Coronary artery (tissue), 2 donors: ENCODE results near the gene PAPPA2.
"Not testable (repeated sequence)": the region's sequence is repeated elsewhere in the genome, so short reads cannot be mapped to it uniquely, and the experiment has no call there.

ENCODE experiments used
- DNase-seq: peaks from one replicate; pipeline ENCODE4 v3.0.0-alpha.2; 2017; ENCODE audit warnings: low spot score
- H3K27ac ChIP-seq, 2 donors: fragments of 200-600 bp; sonication (generic); one replicate each; pipeline ENCODE4 v1.5.1; 2016 to 2019
- H3K4me3 ChIP-seq: fragments of 200-600 bp; sonication (generic); 2 replicates; pipeline ENCODE4 v1.5.1; 2016; ENCODE audit warnings: mild to moderate bottlenecking, moderate library complexity
- CTCF ChIP-seq: fragments of 200-600 bp; sonication (generic); IDR thresholded peaks from one replicate; pipeline ENCODE4 v1.5.1; 2019; ENCODE audit warnings: antibody characterized with exemption

The PAPPA2 gene

GRCh38 chr1:176625365-176625764 lies 162.4 kb downstream of the PAPPA2 start:
- no peak for TF ChIP-seq CTCF
- DNase-seq: no peak
- H3K4me3 ChIP-seq: no peak overlapping the region

GRCh38 chr1:176626572-176627061 lies 163.6 kb downstream of the PAPPA2 start:
- DNase-seq: no peak
- Histone ChIP-seq H3K27ac (no peak overlapping the region), H3K4me3 (no peak overlapping the region)
- TF ChIP-seq CTCF: no peak

More at GRCh38 chr1:176625365-176625764, 162.4 kb downstream of the PAPPA2 start:
- no peak overlapping the region for H3K27ac ChIP-seq

- no peak for TF ChIP-seq CTCF
- no peak for DNase-seq
These were observed 165.8 kb downstream of the PAPPA2 start for GRCh38 chr1:176628775-176629174.

GRCh38 chr1:176634733-176635132 lies 171.8 kb downstream of the PAPPA2 start:
- not testable (repeated sequence) for H3K4me3 ChIP-seq, DNase-seq, H3K27ac ChIP-seq

More at GRCh38 chr1:176628775-176629174, 165.8 kb downstream of the PAPPA2 start:
- Histone ChIP-seq H3K27ac (no peak overlapping the region), H3K4me3 (no peak overlapping the region)

GRCh38 chr1:176638713-176639526 lies 175.9 kb downstream of the PAPPA2 start:
- no peak overlapping the region for H3K27ac ChIP-seq
- no peak for DNase-seq
- TF ChIP-seq CTCF: no peak

GRCh38 chr1:176643536-176643935 lies 180.6 kb downstream of the PAPPA2 start:
- no peak overlapping the region for H3K4me3 ChIP-seq
- no peak overlapping the region for H3K27ac ChIP-seq
- no peak for TF ChIP-seq CTCF
- no peak for DNase-seq

More at GRCh38 chr1:176638713-176639526, 175.9 kb downstream of the PAPPA2 start:
- H3K4me3 ChIP-seq: no peak overlapping the region

- Histone ChIP-seq H3K4me3 (no peak overlapping the region), H3K27ac (no peak overlapping the region)
- TF ChIP-seq CTCF: no peak
- DNase-seq: no peak
These were observed 185.6 kb downstream of the PAPPA2 start for GRCh38 chr1:176648556-176648955.
